Measurements from ENCODE around the gene HELB.

Gene HELB

DNA sequence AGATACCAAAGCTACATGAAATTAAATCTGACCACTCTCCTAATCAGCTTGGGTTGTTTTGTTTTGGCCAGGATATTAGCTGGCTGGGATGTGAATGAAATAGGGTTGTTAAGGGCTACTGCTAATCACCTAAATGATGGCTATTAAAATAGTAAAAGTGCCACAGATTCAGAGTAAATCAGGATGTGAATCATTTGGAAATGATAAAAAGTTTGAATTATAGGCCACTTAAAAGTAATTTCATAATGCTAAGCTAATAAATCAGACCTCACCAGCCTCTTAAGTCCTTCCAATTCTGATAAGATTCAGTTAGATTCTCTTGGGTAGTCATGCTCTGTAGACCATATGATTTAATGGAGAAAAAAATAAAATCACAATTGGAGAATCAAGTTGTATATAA, 12.0 kb downstream of the HELB start:
- no peaks in the 10 kb centered on the region for H3K9me3 ChIP-seq (ENCODE audit: low read length)
- H3K4me1 ChIP-seq (ENCODE audit: insufficient read depth, low read length): no peaks in the 10 kb centered on the region
- peaks cover 42% of the 10 kb centered on the region for H3K36me3 ChIP-seq (ENCODE audit: insufficient read depth, low read length)
- no peaks in the 10 kb centered on the region for H3K27me3 ChIP-seq (ENCODE audit: insufficient read depth, low read length)
- H3K4me3 ChIP-seq (ENCODE audit: low read length): no peak overlapping the region
- no peak overlapping the region for H2AFZ ChIP-seq (ENCODE audit: low read depth, low read length)

- no peak overlapping the region for H3K4me3 ChIP-seq (ENCODE audit: low read length)
- H3K27me3 ChIP-seq (ENCODE audit: insufficient read depth, low read length): no peaks in the 10 kb centered on the region
These were observed 17.1 kb downstream of the HELB start for GRCh38 chr12:66319266-66319954.

GRCh38 chr12:66320996-66321395, 18.7 kb downstream of the HELB start:
- Histone ChIP-seq H3K4me3 (ENCODE audit: low read length) (no peak overlapping the region), H3K27me3 (ENCODE audit: insufficient read depth, low read length) (no peaks in the 10 kb centered on the region), H3K36me3 (ENCODE audit: insufficient read depth, low read length) (peaks cover 29% of the 10 kb centered on the region), H3K9me3 (ENCODE audit: low read length) (no peaks in the 10 kb centered on the region), H3K4me1 (ENCODE audit: insufficient read depth, low read length) (no peaks in the 10 kb centered on the region), H2AFZ (ENCODE audit: low read depth, low read length) (no peak overlapping the region)

More at GRCh38 chr12:66319266-66319954, 17.1 kb downstream of the HELB start:
- H3K9me3 ChIP-seq (ENCODE audit: low read length): no peaks in the 10 kb centered on the region
- H3K36me3 ChIP-seq (ENCODE audit: insufficient read depth, low read length): peaks cover 24% of the 10 kb centered on the region
- no peak overlapping the region for H2AFZ ChIP-seq (ENCODE audit: low read depth, low read length)
- no peaks in the 10 kb centered on the region for H3K4me1 ChIP-seq (ENCODE audit: insufficient read depth, low read length)

- peaks cover 26% of the 10 kb centered on the region for H3K36me3 ChIP-seq (ENCODE audit: insufficient read depth, low read length)
- no peaks in the 10 kb centered on the region for H3K4me1 ChIP-seq (ENCODE audit: insufficient read depth, low read length)
- H3K27me3 ChIP-seq (ENCODE audit: insufficient read depth, low read length): no peaks in the 10 kb centered on the region
- no peaks in the 10 kb centered on the region for H3K9me3 ChIP-seq (ENCODE audit: low read length)
- no peak overlapping the region for H2AFZ ChIP-seq (ENCODE audit: low read depth, low read length)
- H3K4me3 ChIP-seq (ENCODE audit: low read length): no peak overlapping the region
These were observed 19.1 kb downstream of the HELB start for GRCh38 chr12:66321435-66321834.

DNA sequence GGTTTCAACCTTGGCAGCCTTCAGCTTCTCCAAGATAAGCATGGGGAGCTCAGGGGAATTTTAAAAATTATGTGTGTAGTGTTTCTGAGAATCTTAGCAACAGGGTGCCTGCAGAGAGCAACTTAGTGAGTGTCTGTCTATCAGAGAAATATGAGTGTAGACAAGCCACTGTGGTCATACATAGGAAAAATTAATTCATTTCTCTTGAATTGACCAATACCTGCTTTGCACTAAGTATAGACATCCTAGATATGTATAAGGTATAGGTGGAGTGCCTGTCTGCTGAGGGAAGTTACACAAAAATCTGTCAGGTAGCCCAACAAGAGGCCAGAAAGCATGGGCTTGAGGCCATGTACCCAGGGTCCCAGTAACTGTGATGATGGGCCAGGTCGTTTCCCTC, 20.7 kb downstream of the HELB start:
- H3K27me3 ChIP-seq (ENCODE audit: insufficient read depth, low read length): no peaks in the 10 kb centered on the region
- H3K4me1 ChIP-seq (ENCODE audit: insufficient read depth, low read length): no peaks in the 10 kb centered on the region
- no peaks in the 10 kb centered on the region for H3K9me3 ChIP-seq (ENCODE audit: low read length)
- H3K36me3 ChIP-seq (ENCODE audit: insufficient read depth, low read length): peaks cover 20% of the 10 kb centered on the region
- no peak overlapping the region for H3K4me3 ChIP-seq (ENCODE audit: low read length)
- no peak overlapping the region for H2AFZ ChIP-seq (ENCODE audit: low read depth, low read length)

- H3K9me3 ChIP-seq (ENCODE audit: low read length): no peaks in the 10 kb centered on the region
- peaks cover 24% of the 10 kb centered on the region for H3K36me3 ChIP-seq (ENCODE audit: insufficient read depth, low read length)
- H2AFZ ChIP-seq (ENCODE audit: low read depth, low read length): no peak overlapping the region
- H3K27me3 ChIP-seq (ENCODE audit: insufficient read depth, low read length): no peaks in the 10 kb centered on the region
- H3K4me3 ChIP-seq (ENCODE audit: low read length): no peak overlapping the region
- H3K4me1 ChIP-seq (ENCODE audit: insufficient read depth, low read length): no peaks in the 10 kb centered on the region
These were observed 27.6 kb downstream of the HELB start for GRCh38 chr12:66329941-66330340.

DNA sequence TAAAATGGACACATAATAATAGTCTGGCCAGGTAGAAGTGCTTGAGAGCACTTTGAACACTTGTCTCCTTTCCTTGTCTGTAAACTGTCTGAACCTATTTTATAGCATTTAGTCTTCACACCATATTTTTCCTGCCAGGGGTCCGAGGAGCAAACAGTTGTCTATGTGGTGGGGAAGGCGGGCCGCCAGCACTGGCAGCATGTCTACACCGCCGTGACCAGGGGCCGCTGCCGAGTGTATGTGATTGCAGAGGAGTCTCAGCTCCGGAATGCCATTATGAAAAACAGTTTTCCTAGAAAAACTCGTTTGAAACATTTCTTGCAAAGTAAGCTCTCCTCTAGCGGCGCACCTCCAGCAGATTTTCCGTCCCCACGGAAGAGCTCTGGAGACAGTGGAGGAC, 28.7 kb downstream of the HELB start:
- Histone ChIP-seq H2AFZ (ENCODE audit: low read depth, low read length) (no peak overlapping the region), H3K4me1 (ENCODE audit: insufficient read depth, low read length) (no peaks in the 10 kb centered on the region), H3K27me3 (ENCODE audit: insufficient read depth, low read length) (no peaks in the 10 kb centered on the region)

GRCh38 chr12:66331814-66332213, 29.5 kb downstream of the HELB start:
- no peaks in the 10 kb centered on the region for H3K4me1 ChIP-seq (ENCODE audit: insufficient read depth, low read length)
- H3K27me3 ChIP-seq (ENCODE audit: insufficient read depth, low read length): no peaks in the 10 kb centered on the region
- H2AFZ ChIP-seq (ENCODE audit: low read depth, low read length): no peak overlapping the region
- H3K36me3 ChIP-seq (ENCODE audit: insufficient read depth, low read length): peaks cover 18% of the 10 kb centered on the region
- H3K9me3 ChIP-seq (ENCODE audit: low read length): no peaks in the 10 kb centered on the region
- H3K4me3 ChIP-seq (ENCODE audit: low read length): no peak overlapping the region

More for the DNA sequence above, 28.7 kb downstream of the HELB start:
- H3K9me3 ChIP-seq (ENCODE audit: low read length): no peaks in the 10 kb centered on the region
- H3K4me3 ChIP-seq (ENCODE audit: low read length): no peak overlapping the region
- H3K36me3 ChIP-seq (ENCODE audit: insufficient read depth, low read length): peaks cover 18% of the 10 kb centered on the region

- no peaks in the 10 kb centered on the region for H3K4me1 ChIP-seq (ENCODE audit: insufficient read depth, low read length)
- no peaks in the 10 kb centered on the region for H3K27me3 ChIP-seq (ENCODE audit: insufficient read depth, low read length)
- peaks cover 10% of the 10 kb centered on the region for H3K9me3 ChIP-seq (ENCODE audit: low read length)
These were observed 33.5 kb downstream of the HELB start for GRCh38 chr12:66335746-66336145.

GRCh38 chr12:66337381-66338010, 35.2 kb downstream of the HELB start:
- Histone ChIP-seq H3K27me3 (ENCODE audit: insufficient read depth, low read length) (no peaks in the 10 kb centered on the region), H2AFZ (ENCODE audit: low read depth, low read length) (no peak overlapping the region), H3K36me3 (ENCODE audit: insufficient read depth, low read length) (peaks cover 34% of the 10 kb centered on the region), H3K9me3 (ENCODE audit: low read length) (peaks cover 22% of the 10 kb centered on the region), H3K4me1 (ENCODE audit: insufficient read depth, low read length) (no peaks in the 10 kb centered on the region), H3K4me3 (ENCODE audit: low read length) (no peak overlapping the region)

More at GRCh38 chr12:66335746-66336145, 33.5 kb downstream of the HELB start:
- Histone ChIP-seq H2AFZ (ENCODE audit: low read depth, low read length) (no peak overlapping the region), H3K36me3 (ENCODE audit: insufficient read depth, low read length) (peaks cover 40% of the 10 kb centered on the region), H3K4me3 (ENCODE audit: low read length) (no peak overlapping the region)

DNA sequence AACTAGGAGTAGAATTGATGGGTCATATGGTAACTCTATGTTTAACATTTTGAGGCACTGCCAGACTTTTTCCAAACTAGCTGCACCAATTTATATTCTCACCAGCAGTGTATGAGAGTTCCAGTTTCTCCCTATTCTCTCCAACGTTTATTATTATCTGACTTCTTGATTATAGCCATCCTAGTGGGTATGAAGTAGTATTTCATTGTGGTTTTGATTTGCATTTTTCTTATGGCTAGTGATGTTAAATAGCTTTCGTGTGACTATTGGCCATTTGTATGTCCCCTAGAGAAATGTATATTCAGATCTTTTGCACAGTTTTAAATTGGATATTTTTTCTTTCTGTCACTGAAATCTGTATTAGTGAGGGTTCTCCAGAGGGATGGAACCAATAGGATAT, 37.8 kb downstream of the HELB start:
- Histone ChIP-seq H3K4me1 (ENCODE audit: insufficient read depth, low read length) (no peaks in the 10 kb centered on the region), H3K27me3 (ENCODE audit: insufficient read depth, low read length) (no peaks in the 10 kb centered on the region), H2AFZ (ENCODE audit: low read depth, low read length) (no peak overlapping the region), H3K9me3 (ENCODE audit: low read length) (peaks cover 27% of the 10 kb centered on the region), H3K4me3 (ENCODE audit: low read length) (no peak overlapping the region), H3K36me3 (ENCODE audit: insufficient read depth, low read length) (peaks cover 34% of the 10 kb centered on the region)

GRCh38 chr12:66341126-66341525, 38.8 kb downstream of the HELB start:
- Histone ChIP-seq H3K27me3 (ENCODE audit: insufficient read depth, low read length) (no peaks in the 10 kb centered on the region), H3K4me3 (ENCODE audit: low read length) (no peak overlapping the region), H3K36me3 (ENCODE audit: insufficient read depth, low read length) (peaks cover 37% of the 10 kb centered on the region), H2AFZ (ENCODE audit: low read depth, low read length) (no peak overlapping the region), H3K9me3 (ENCODE audit: low read length) (peaks cover 27% of the 10 kb centered on the region), H3K4me1 (ENCODE audit: insufficient read depth, low read length) (no peaks in the 10 kb centered on the region)

- Histone ChIP-seq H3K4me1 (ENCODE audit: insufficient read depth, low read length) (no peaks in the 10 kb centered on the region), H3K36me3 (ENCODE audit: insufficient read depth, low read length) (peaks cover 29% of the 10 kb centered on the region), H2AFZ (ENCODE audit: low read depth, low read length) (no peak overlapping the region), H3K9me3 (ENCODE audit: low read length) (peaks cover 19% of the 10 kb centered on the region), H3K27me3 (ENCODE audit: insufficient read depth, low read length) (no peaks in the 10 kb centered on the region), H3K4me3 (ENCODE audit: low read length) (no peak overlapping the region)
These were observed 42.9 kb downstream of the HELB start for GRCh38 chr12:66345212-66345611.
